ENCODE measurements around the gene CXCR3.

GRCh38 chrX:71579990-71580380, 38.3 kb downstream of the CXCR3 start:
- TF ChIP-seq, protein P1, sequence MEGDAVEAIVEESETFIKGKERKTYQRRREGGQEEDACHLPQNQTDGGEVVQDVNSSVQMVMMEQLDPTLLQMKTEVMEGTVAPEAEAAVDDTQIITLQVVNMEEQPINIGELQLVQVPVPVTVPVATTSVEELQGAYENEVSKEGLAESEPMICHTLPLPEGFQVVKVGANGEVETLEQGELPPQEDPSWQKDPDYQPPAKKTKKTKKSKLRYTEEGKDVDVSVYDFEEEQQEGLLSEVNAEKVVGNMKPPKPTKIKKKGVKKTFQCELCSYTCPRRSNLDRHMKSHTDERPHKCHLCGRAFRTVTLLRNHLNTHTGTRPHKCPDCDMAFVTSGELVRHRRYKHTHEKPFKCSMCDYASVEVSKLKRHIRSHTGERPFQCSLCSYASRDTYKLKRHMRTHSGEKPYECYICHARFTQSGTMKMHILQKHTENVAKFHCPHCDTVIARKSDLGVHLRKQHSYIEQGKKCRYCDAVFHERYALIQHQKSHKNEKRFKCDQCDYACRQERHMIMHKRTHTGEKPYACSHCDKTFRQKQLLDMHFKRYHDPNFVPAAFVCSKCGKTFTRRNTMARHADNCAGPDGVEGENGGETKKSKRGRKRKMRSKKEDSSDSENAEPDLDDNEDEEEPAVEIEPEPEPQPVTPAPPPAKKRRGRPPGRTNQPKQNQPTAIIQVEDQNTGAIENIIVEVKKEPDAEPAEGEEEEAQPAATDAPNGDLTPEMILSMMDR (IDR thresholded peaks at IDR 0.05): no peak
- TF ChIP-seq POLR2A (IDR thresholded peaks at IDR 0.05): no peak

Measured in Peyer's patch (tissue), 4 donors.